Activated CD8-positive, alpha-beta memory T cell treated with anti-CD3 and anti-CD28 coated beads, Interleukin-2, amount 10 ng/mL, durations not matched to agents 7 days and 5 days (primary cell): ENCODE results near the gene TGM1. TPM values are rescaled to one million over a fixed set of nuclear protein-coding genes. Genes with fewer than 3 reads are reported as not detected.

Source experiments
- ATAC-seq: fragments of 150-1000 bp; cut with Tn5 transposase; one replicate; pipeline ENCODE4 v1.10.0; 2021; ENCODE audit warnings: moderate library complexity
- CTCF ChIA-PET: fragments of 350-600 bp; sonication (Branson Sonifier 250); formaldehyde crosslinking; loops from one replicate; lab custom pipeline; 2021; ENCODE audit warnings: antibody characterized with exemption; lab: Charles Lee
- DNase-seq: peaks from one replicate; pipeline ENCODE4 v3.0.0-alpha.2; 2020
- H3K27ac Mint-ChIP-seq: one replicate; pipeline ENCODE4 v1.8.0; 2021; ENCODE audit warnings: mild to moderate bottlenecking, mixed read lengths
- H3K27me3 Mint-ChIP-seq: one replicate; pipeline ENCODE4 v1.8.0; 2021; ENCODE audit warnings: mixed read lengths
- H3K36me3 Mint-ChIP-seq: one replicate; pipeline ENCODE4 v1.8.0; 2021; ENCODE audit warnings: mild to moderate bottlenecking, mixed read lengths
- H3K4me1 Mint-ChIP-seq: one replicate; pipeline ENCODE4 v1.8.0; 2021; ENCODE audit warnings: mixed read lengths
- H3K4me3 Mint-ChIP-seq: one replicate; pipeline ENCODE4 v1.8.0; 2021; ENCODE audit warnings: mild to moderate bottlenecking, moderate library complexity, mixed read lengths
- H3K9me3 Mint-ChIP-seq: one replicate; pipeline ENCODE4 v1.8.0; 2022; ENCODE audit warnings: low read depth, mixed read lengths
- total RNA-seq, 2 experiments: library from RNA; stranded (reverse); gene quantifications; one replicate each; pipeline ENCODE4 v1.2.3, GENCODE V29; 2021

TGM1 gene
- total RNA-seq, result 1 to 10 TPM; 3.0 to 5.1 TPM

DNA sequence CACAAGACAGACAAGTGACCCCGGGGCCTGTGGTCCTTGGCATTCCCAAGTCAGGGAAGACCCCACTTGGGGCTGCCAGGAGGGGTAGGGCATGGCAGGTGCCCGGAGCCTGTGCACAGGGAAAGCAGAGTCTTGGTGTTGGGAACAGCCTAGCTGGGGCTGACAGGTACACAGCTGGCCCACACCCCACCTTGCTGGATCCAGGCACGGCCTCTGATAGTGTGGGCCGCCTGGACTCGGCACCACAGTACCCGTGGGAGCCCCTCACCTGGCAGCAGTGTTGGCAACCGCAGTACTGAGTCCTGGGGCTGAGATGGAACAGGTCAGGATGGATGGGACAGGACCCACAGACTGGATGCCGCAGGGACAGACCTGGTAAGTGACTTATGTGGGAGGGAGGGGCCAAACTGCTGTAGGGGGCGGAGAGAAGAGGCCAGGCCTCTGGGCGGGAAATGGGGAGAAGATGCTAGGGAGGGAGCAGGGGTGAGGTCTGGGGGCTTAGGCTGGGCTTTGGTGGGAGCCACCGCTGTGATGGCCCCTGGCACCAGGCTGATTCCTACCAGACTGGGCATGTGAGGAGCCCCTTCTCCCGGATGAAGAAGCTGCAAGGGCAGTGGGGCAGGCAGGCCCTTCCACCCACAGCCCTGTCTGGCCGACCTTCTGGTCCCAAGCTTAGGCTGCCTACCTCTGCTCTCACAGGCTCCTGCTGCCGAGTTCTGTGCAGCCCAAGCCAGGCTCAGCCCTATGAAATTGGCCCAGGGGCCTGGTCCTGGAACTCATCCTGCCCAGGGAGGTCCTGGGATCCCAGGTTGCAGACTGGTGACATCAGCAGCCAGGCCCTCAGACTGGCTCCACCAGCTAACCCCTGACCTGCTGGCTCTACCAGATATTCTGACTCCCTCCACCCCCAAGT is at the start of gene TGM1:
TGM1 (minus strand) TSS at position 357 of the 913 bp plus-strand sequence. CDS start 825 bp downstream, outside the sequence.
- H3K27me3 Mint-ChIP-seq, result no peaks in the 10 kb centered on the region
- DNase-seq (no peak), ATAC-seq (no peak)
- H3K4me1 Mint-ChIP-seq, result no peaks in the 10 kb centered on the region
- CTCF ChIA-PET, result interaction anchor here (1.4 to 1.9 kb wide), 2 partner anchors 8 to 11 kb away, joined by 4 to 10 read pairs; partner anchors contain the start of gene RABGGTA
- no peak within 1 kb of the TSS for H3K4me3 Mint-ChIP-seq
- H3K27ac Mint-ChIP-seq, result no peak within 1 kb of the TSS
- H3K36me3 Mint-ChIP-seq, result peaks cover 10% of the 10 kb centered on the region
- no peaks in the 10 kb centered on the region for H3K9me3 Mint-ChIP-seq

DNA sequence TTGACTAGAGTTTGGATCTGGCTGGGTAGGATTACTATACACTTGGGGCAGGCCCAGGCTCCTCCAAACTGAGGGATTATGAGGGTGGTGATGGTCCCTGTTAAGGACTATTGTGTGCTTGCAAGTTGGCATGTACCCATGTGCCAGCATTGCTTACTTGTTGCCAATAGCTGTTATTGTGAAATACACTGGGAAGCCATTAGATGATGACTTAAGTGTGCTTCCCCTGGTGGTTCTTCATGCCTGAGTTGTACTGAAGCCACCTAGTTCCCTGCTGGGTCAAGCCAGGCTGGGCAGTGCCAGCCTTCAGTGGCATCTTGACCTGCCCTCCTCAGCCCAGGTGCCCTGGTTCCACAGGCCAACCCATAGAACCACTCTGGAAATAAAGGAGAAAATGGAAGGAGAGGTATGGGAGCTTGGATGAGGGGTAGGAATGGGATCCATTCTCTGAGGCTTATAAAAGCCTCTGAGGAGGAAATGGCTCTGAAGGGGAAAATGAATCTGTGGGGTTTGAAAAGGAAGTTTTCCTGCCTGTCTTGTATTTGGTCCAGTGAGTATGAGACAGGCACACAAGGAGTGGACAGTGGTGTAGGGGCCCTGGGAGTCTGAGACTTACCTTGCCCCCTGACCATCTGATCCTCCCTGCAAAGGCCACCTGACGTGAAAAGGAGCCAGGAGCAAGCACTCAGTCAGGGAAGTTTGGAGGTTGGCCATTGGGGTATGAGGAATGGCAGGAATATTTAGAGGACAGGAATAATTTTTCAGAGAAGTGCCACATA is 49.0 kb upstream of the TGM1 start:
- H3K36me3 Mint-ChIP-seq, result peaks cover 26% of the 10 kb centered on the region
- peak overlapping the region; percentile 87 for H3K27ac Mint-ChIP-seq
- CTCF ChIA-PET, result interaction anchor here (1.0 to 20.8 kb wide), 13 partner anchors 12 to 124 kb away, joined by 3 to 541 read pairs (median 19); partner anchors contain the start of genes ADCY4, CBLN3, CHMP4A and DHRS1
- H3K4me1 Mint-ChIP-seq, result peaks cover 77% of the 10 kb centered on the region
- H3K9me3 Mint-ChIP-seq, result no peaks in the 10 kb centered on the region
- DNase-seq (no peak), ATAC-seq (no peak)
- no peaks in the 10 kb centered on the region for H3K27me3 Mint-ChIP-seq
- H3K4me3 Mint-ChIP-seq, result peak overlapping the region; percentile 75

DNA sequence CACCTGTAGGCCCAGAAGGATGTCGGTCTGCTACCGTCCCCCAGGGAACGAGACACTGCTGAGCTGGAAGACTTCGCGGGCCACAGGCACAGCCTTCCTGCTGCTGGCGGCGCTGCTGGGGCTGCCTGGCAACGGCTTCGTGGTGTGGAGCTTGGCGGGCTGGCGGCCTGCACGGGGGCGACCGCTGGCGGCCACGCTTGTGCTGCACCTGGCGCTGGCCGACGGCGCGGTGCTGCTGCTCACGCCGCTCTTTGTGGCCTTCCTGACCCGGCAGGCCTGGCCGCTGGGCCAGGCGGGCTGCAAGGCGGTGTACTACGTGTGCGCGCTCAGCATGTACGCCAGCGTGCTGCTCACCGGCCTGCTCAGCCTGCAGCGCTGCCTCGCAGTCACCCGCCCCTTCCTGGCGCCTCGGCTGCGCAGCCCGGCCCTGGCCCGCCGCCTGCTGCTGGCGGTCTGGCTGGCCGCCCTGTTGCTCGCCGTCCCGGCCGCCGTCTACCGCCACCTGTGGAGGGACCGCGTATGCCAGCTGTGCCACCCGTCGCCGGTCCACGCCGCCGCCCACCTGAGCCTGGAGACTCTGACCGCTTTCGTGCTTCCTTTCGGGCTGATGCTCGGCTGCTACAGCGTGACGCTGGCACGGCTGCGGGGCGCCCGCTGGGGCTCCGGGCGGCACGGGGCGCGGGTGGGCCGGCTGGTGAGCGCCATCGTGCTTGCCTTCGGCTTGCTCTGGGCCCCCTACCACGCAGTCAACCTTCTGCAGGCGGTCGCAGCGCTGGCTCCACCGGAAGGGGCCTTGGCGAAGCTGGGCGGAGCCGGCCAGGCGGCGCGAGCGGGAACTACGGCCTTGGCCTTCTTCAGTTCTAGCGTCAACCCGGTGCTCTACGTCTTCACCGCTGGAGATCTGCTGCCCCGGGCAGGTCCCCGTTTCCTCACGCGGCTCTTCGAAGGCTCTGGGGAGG is 47.9 kb upstream of the TGM1 start, which contains the start of gene LTB4R:
LTB4R (plus strand) TSS at position 857 of the 959 bp plus-strand sequence. CDS start 4,150 bp downstream, outside the sequence.
- Mint-ChIP-seq H3K36me3 (peaks cover 31% of the 10 kb centered on the region), H3K27ac (peak within 1 kb of the TSS; percentile 87), H3K4me3 (peak within 1 kb of the TSS; percentile 75), H3K9me3 (no peaks in the 10 kb centered on the region), H3K27me3 (no peaks in the 10 kb centered on the region), H3K4me1 (peaks cover 72% of the 10 kb centered on the region)
- ATAC-seq (peak; percentile 90), DNase-seq (peak; percentile 80)
- CTCF ChIA-PET, result interaction anchor here (0.7 to 20.8 kb wide), 18 partner anchors 12 to 196 kb away, joined by 3 to 541 read pairs (median 12); partner anchors contain the start of genes ADCY4, CBLN3, CHMP4A and DCAF11

DNA sequence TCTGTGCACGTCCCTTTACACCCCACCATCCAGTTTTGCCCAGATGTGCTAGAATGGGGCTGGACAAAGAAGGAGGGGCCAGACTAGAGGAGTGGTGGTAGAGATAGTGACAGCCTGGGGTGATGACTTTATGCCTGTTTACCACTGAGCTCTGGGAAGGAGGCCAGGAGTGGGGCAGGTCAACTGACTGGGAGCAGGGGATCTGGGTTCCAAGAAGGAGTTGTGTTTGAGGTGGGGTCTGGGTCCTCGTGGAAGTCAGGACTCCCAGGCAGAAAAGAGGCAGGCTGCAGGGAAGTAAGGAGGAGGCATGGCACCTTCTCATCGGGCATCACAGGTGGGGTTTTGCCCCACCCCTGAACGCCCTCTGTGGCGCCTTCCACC is 47.3 kb upstream of the TGM1 start:
- CTCF ChIA-PET, result interaction anchor here (0.7 to 20.8 kb wide), 17 partner anchors 11 to 195 kb away, joined by 3 to 541 read pairs (median 12); partner anchors contain the start of genes ADCY4, CBLN3, CHMP4A and DCAF11
- Mint-ChIP-seq H3K36me3 (peaks cover 34% of the 10 kb centered on the region), H3K9me3 (no peaks in the 10 kb centered on the region), H3K27me3 (no peaks in the 10 kb centered on the region), H3K4me3 (peak overlapping the region; percentile 75), H3K4me1 (peaks cover 67% of the 10 kb centered on the region), H3K27ac (peak overlapping the region; percentile 80)
- no peak for DNase-seq
- no peak for ATAC-seq

DNA sequence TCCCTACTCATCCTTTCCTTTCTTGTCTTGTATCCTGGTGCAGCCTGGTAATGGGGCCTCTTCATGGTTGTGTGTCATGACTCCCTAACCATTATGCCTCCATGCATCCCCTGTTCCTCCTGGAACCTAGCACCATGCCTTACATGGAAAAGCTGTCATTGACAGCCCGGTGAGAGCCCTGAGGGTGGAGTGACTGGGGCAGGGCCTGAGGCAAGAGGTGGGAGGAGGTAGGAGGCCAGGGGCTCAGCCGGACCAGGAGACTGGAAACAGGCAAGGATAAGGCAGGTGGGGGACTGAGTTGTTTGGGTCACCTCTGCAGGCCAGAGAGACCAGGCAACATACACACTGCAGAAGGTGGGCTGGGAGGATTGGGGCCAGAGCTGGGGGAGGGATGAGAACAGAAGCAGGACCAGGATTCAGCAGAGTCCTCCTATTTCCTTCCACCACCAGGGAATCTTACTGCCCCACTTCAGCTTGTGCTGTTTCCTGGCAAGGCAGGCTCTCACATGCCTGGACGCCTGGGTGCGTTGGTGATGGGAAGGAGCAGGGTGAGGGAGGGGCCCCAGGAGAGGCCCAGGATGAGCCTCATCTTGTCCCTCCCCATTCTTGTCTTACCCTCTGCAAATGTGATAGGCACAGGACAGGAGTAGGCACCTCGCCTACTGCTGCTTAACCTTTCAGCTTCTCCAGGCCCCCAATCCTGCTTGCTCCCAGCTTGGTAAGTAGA is 46.7 kb upstream of the TGM1 start, which contains the start of gene LTB4R2:
LTB4R2 (plus strand) TSS at position 603 of the 727 bp plus-strand sequence. CDS start 525 bp downstream, outside the sequence.
- DNase-seq (no peak), ATAC-seq (no peak)
- Mint-ChIP-seq H3K4me1 (peaks cover 62% of the 10 kb centered on the region), H3K27ac (peak within 1 kb of the TSS; percentile 80), H3K27me3 (no peaks in the 10 kb centered on the region), H3K9me3 (no peaks in the 10 kb centered on the region), H3K4me3 (peak within 1 kb of the TSS; percentile 75), H3K36me3 (peaks cover 39% of the 10 kb centered on the region)
- CTCF ChIA-PET, result interaction anchor here (1.5 to 20.8 kb wide), 14 partner anchors 11 to 195 kb away, joined by 4 to 541 read pairs (median 24); partner anchors contain the start of genes ADCY4, CBLN3, CHMP4A and DCAF11

DNA sequence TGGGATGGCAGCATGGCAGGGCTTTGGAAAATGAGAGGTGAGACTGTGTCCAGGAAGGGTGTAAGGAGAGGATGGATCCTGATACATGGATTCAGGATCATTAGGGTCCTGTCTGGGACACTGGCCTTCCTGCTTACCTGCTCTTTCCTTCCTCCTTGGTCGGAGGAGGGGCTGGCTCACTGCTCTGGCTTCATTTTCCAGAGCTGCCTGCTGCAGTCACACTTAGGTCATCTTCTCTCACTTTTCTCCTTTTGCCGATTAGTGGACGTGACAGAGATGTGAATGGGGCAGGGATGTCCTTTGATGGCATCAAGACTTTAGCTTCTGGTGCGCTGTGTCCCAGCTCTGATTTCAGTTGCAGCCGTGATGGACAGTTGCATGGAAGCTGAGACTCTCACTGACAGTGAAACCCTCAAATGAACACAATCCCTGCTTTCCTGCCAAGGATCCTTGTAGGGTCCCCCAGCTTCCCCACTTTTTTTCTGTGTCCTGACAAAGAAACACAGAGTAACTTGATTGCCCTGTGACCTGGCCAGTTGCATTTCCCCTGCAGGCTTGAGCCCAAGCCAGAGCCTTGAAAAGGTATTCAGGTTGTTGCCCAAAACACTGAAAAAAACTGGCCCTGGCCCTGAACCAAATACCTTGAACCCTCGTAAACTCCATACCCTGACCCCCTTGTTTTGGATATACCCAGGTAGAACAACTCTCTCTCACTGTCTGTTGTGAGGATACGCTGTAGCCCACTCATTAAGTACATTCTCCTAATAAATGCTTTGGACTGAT is 45.6 kb upstream of the TGM1 start:
- Mint-ChIP-seq H3K9me3 (no peaks in the 10 kb centered on the region), H3K4me3 (no peak overlapping the region), H3K36me3 (peaks cover 37% of the 10 kb centered on the region), H3K27me3 (no peaks in the 10 kb centered on the region), H3K4me1 (peaks cover 50% of the 10 kb centered on the region), H3K27ac (no peak overlapping the region)
- DNase-seq (no peak), ATAC-seq (no peak)
- CTCF ChIA-PET, result interaction anchor here (0.7 to 20.8 kb wide), 32 partner anchors 9 to 250 kb away, joined by 3 to 541 read pairs (median 6); partner anchors contain the start of genes ADCY4, CBLN3, CHMP4A and DHRS1

DNA sequence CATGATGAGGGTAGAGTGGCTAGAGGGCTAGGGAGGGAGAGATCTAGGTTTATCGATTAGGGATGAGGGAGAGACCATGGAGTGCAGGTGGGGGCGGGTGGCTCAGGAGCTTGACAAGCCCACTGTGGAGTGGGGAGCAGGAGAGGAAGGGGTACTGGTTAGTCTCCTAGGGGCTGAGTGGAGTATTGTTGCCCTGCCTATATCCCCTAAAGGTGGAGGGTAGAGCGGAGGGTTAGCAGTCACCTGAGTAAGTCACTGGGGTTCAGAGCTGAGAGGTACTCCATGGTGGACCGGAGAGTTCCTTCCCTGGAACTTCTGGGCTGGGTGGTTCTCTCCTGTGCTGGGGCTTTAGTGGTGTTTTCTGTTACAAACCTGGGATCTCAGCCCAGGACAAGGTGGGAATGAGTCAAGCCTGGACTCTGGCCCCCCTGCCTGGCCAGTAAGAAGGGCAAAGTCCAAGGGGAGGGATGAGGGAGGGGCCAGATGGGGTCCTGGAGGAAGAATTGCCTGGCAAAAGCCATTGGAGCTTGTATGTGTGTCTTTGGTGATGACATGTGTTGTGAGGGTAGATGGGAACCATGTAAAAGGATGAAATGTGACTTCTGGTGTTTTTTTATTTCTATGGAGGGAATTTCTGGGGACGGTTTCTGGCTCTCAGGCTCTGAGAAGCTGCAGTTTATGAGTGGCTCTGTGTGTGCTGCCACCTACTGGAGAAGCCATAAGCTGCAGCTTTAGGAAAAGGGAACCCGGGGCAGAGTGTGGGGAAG is 44.8 kb upstream of the TGM1 start, which contains the start of gene CIDEB:
CIDEB (minus strand) TSS at position 403 of the 767 bp plus-strand sequence; CDS start at position 284, 119 bp downstream.
- ATAC-seq (no peak), DNase-seq (peak; percentile 76)
- peaks cover 41% of the 10 kb centered on the region for H3K36me3 Mint-ChIP-seq
- H3K4me1 Mint-ChIP-seq, result peaks cover 42% of the 10 kb centered on the region
- H3K27me3 Mint-ChIP-seq, result no peaks in the 10 kb centered on the region
- no peaks in the 10 kb centered on the region for H3K9me3 Mint-ChIP-seq
- no peak within 1 kb of the TSS for H3K4me3 Mint-ChIP-seq
- CTCF ChIA-PET, result interaction anchor here (0.6 to 20.8 kb wide), 34 partner anchors 9 to 249 kb away, joined by 3 to 541 read pairs (median 6); partner anchors contain the start of genes ADCY4, CBLN3, CHMP4A and DHRS1
- H3K27ac Mint-ChIP-seq, result peak within 1 kb of the TSS; percentile 67

DNA sequence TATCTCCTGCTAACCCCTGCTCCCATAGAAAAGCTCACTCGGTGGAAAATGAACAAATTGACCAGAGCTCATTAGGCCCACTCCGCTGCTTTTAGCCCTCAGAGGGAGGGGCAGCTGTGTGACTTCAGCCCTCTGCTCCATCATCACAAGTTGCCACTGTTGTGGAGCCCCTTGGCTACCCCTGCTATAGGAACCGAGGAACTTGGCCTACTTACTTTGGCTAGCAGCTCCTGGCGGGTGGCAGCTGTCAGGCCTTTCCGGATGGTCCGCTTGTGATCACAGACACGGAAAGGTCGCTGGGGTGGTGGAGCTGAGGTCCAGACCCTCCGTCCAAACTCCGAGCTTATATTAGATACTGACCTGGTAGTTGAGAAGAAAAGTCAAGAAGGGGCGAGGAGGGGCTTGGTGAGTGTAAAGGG is 44.2 kb upstream of the TGM1 start:
- CTCF ChIA-PET, result interaction anchor here (0.6 to 20.8 kb wide), 17 partner anchors 8 to 214 kb away, joined by 3 to 541 read pairs (median 20); partner anchors contain the start of genes ADCY4, CBLN3, DHRS1 and GMPR2
- H3K27ac Mint-ChIP-seq, result peak overlapping the region; percentile 67
- H3K4me3 Mint-ChIP-seq, result no peak overlapping the region
- H3K9me3 Mint-ChIP-seq, result no peaks in the 10 kb centered on the region
- ATAC-seq (no peak), DNase-seq (no peak)
- H3K27me3 Mint-ChIP-seq, result no peaks in the 10 kb centered on the region
- peaks cover 36% of the 10 kb centered on the region for H3K4me1 Mint-ChIP-seq
- H3K36me3 Mint-ChIP-seq, result peaks cover 45% of the 10 kb centered on the region

DNA sequence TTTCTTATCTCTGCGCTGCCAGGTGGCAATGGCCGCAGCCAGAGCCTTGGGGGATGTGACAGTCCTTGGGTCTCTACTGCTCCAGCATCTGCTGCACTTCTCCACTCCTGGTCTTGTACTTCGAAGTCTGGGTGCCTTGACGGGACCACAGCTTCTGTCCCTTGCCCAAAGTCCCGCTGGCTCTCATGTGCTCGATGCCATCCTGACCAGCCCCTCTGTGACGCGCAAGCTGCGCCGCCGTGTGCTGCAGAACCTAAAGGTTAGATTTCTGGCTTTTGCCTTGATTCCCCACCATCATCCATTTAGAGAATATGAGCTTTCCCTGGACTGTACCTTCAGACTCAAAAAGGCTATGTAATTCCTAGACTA is 41.0 kb upstream of the TGM1 start:
- H3K4me3 Mint-ChIP-seq, result no peak overlapping the region
- H3K4me1 Mint-ChIP-seq, result peaks cover 37% of the 10 kb centered on the region
- CTCF ChIA-PET, result interaction anchor here (0.9 to 20.8 kb wide), 3 partner anchors 6 to 61 kb away, joined by 3 to 541 read pairs (median 169); partner anchors contain the start of genes CIDEB, GMPR2, LTB4R and LTB4R2
- no peaks in the 10 kb centered on the region for H3K9me3 Mint-ChIP-seq
- H3K27ac Mint-ChIP-seq, result no peak overlapping the region
- H3K36me3 Mint-ChIP-seq, result peaks cover 42% of the 10 kb centered on the region
- H3K27me3 Mint-ChIP-seq, result no peaks in the 10 kb centered on the region
- no peak for DNase-seq
- ATAC-seq, result no peak
